K562 (cell line): ENCODE data around the gene FLOT2. TPM values are rescaled to one million over a fixed set of nuclear protein-coding genes. Genes with fewer than 3 reads are reported as not detected.

Experiments used
- BMI1 ChIP-seq: fragments of 150-350 bp; IDR thresholded peaks from 2 replicates; pipeline ENCODE4 v1.6.1; 2014; ENCODE audit warnings: low read length
- CAMTA2 ChIP-seq: fragments of 250-450 bp; sonication (Bioruptor Pico); conservative IDR thresholded peaks from 2 replicates; pipeline ENCODE4 v1.5.1; 2022
- CBFA2T3 ChIP-seq: fragments of 450-650 bp; IDR thresholded peaks from 2 replicates; pipeline ENCODE4 v1.6.1; 2017
- FOXA3 ChIP-seq, 2 experiments: fragments of 450-650 bp in 1 of 2; sonication (generic) in 1 of 2; formaldehyde crosslinking; IDR thresholded peaks in 1 of 2; conservative IDR thresholded peaks in 1 of 2; 2 replicates each; pipeline versions ENCODE4 v1.4.0 to v1.8.0; 2020 to 2022; ENCODE audit warnings: mild to moderate bottlenecking in 2 of 2, missing genetic modification reagents in 1 of 2
- FOXJ3 ChIP-seq: sonication (generic); formaldehyde crosslinking; IDR thresholded peaks from 2 replicates; pipeline ENCODE4 v1.4.0; 2020; ENCODE audit warnings: mild to moderate bottlenecking, missing genetic modification reagents
- FOXK1 ChIP-seq: sonication (generic); formaldehyde crosslinking; IDR thresholded peaks from 2 replicates; pipeline ENCODE4 v1.8.0; 2022; ENCODE audit warnings: missing genetic modification reagents, mild to moderate bottlenecking, borderline replicate concordance
- GATAD2B ChIP-seq: fragments of 450-650 bp; IDR thresholded peaks from 2 replicates; pipeline ENCODE4 v1.6.1; 2017; ENCODE audit warnings: mild to moderate bottlenecking, borderline replicate concordance
- PATZ1 ChIP-seq: fragments of 250-450 bp; sonication (Bioruptor Pico); IDR thresholded peaks from 2 replicates; pipeline ENCODE4 v1.5.0; 2020; ENCODE audit warnings: mild to moderate bottlenecking, borderline replicate concordance
- PCBP1 ChIP-seq: fragments of 200-400 bp; formaldehyde crosslinking; IDR thresholded peaks from 2 replicates; pipeline ENCODE4 v1.6.1; 2018; ENCODE audit warnings: mild to moderate bottlenecking, low read depth, low read length; ENCODE audit not compliant: poor library complexity, severe bottlenecking
- PHF21A ChIP-seq: fragments of 450-650 bp; IDR thresholded peaks from 2 replicates; pipeline ENCODE4 v1.6.1; 2017; ENCODE audit warnings: low read depth, borderline replicate concordance
- PTRF ChIP-seq: fragments of 450-650 bp; IDR thresholded peaks from 2 replicates; pipeline ENCODE4 v1.6.1; 2016; ENCODE audit warnings: mild to moderate bottlenecking, missing genetic modification characterization, missing compliant biosample characterization
- SAFB2 ChIP-seq: fragments of 200-400 bp; formaldehyde crosslinking; IDR thresholded peaks from 2 replicates; pipeline ENCODE4 v1.6.1; 2018; ENCODE audit warnings: borderline replicate concordance, low read length, low read depth, moderate library complexity; ENCODE audit not compliant: severe bottlenecking
- SIX5 ChIP-seq, 2 experiments: IDR thresholded peaks; 2 replicates each; pipeline ENCODE4 v1.6.1; 2011; ENCODE audit warnings: low read length in 2 of 2, borderline replicate concordance in 1 of 2, low read depth in 1 of 2, mild to moderate bottlenecking in 1 of 2, moderate library complexity in 1 of 2; ENCODE audit not compliant: insufficient read depth in 1 of 2
- SRSF7 ChIP-seq: fragments of 200-400 bp; formaldehyde crosslinking; optimal IDR thresholded peaks from 2 replicates; pipeline ENCODE3; 2017; ENCODE audit warnings: mild to moderate bottlenecking, low read depth, low read length
- TBL1XR1 ChIP-seq, 2 experiments: IDR thresholded peaks; 2 replicates each; pipeline ENCODE4 v1.6.1; 2012; ENCODE audit warnings: improper control_type of control experiment in 2 of 2, low read length in 2 of 2, mild to moderate bottlenecking in 1 of 2
- TSC22D4 ChIP-seq: fragments of 450-650 bp; IDR thresholded peaks from 2 replicates; pipeline ENCODE4 v1.6.1; 2016; ENCODE audit warnings: missing genetic modification characterization, missing biosample characterization, control low read depth
- TSHZ1 ChIP-seq: fragments of 250-450 bp; sonication (Bioruptor Pico); IDR thresholded peaks from 2 replicates; pipeline ENCODE4 v1.4.0; 2020; ENCODE audit warnings: mild to moderate bottlenecking, moderate library complexity
- XRCC5 ChIP-seq: fragments of 200-400 bp; formaldehyde crosslinking; IDR thresholded peaks from 2 replicates; pipeline ENCODE4 v1.6.1; 2017; ENCODE audit warnings: low read depth, mild to moderate bottlenecking, low read length
- ZBTB17 ChIP-seq: fragments of 450-650 bp; formaldehyde crosslinking; IDR thresholded peaks from 2 replicates; pipeline ENCODE4 v1.4.0; 2020; ENCODE audit warnings: mild to moderate bottlenecking
- ZNF282 ChIP-seq: sonication (generic); formaldehyde crosslinking; IDR thresholded peaks from 2 replicates; pipeline ENCODE4 v1.8.1; 2023; ENCODE audit warnings: missing genetic modification reagents
- ZNF57 ChIP-seq: fragments of 450-650 bp; formaldehyde crosslinking; IDR thresholded peaks from 2 replicates; pipeline ENCODE4 v1.4.0; 2020; ENCODE audit warnings: mild to moderate bottlenecking, moderate library complexity
- ZNF785 ChIP-seq: fragments of 250-450 bp; sonication (Bioruptor Pico); IDR thresholded peaks from 2 replicates; pipeline ENCODE4 v1.4.0; 2020; ENCODE audit warnings: mild to moderate bottlenecking
- ZZZ3 ChIP-seq: fragments of 450-650 bp; IDR thresholded peaks from 2 replicates; pipeline ENCODE4 v1.6.1; 2016; ENCODE audit warnings: antibody characterized with exemption, mild to moderate bottlenecking, moderate library complexity
- polyA plus RNA-seq, 8 experiments: library from polyadenylated mRNA; depleted of rRNA in 4 of 8; stranded (reverse) in 5 of 8; unstranded in 3 of 8; fragments of >200 nt; fragmentation: Nextera tagmentation in 2 of 8; fragmentation: Illumina TruSeq in 1 of 8; extraction: Ambion mirVana in 2 of 8; extraction: Trizol in 1 of 8; gene quantifications; 2 replicates each; pipeline versions ENCODE4 v1.2.1 to v1.2.3, GENCODE V29; 2011 to 2014; ENCODE audit warnings: inconsistent platforms in 1 of 8, missing spikeins in 1 of 8
- total RNA-seq, 7 experiments: library from RNA; depleted of rRNA in 6 of 7; stranded (reverse); fragments of >200 nt in 6 of 7; fragmentation: Illumina TruSeq in 2 of 7; extraction: Trizol in 2 of 7; gene quantifications; 2 replicates each; pipeline versions ENCODE4 v1.2.1 to v1.2.3, GENCODE V29; 2011 to 2021; ENCODE audit warnings: low replicate concordance in 1 of 7

The FLOT2 gene
- total and polyA plus RNA-seq, 9 of the 15 experiments (the other 6 are each of a cell fraction or from before 2014, with no cell fraction given), result 17.5 to 138 (median 41.7) TPM

GRCh38 chr17:28864991-28865849, 32.3 kb downstream of the FLOT2 start (continued):
- TF ChIP-seq SIX5 (IDR thresholded peaks at IDR 0.05; ENCODE audit: borderline replicate concordance in 1 of 2, insufficient read depth in 1 of 2, low read depth in 1 of 2, low read length in 2 of 2) (no peak), ZNF57 (CRISPR knock-in tag) (no peak), ZNF785 (no peak), SAFB2 (no peak), GATAD2B (peak; percentile 98), TBL1XR1 (IDR thresholded peaks at IDR 0.05; ENCODE audit: low read length in 2 of 2) (peak; percentile 98 to 99), SRSF7 (no peak), PHF21A (peak; percentile 67; the same call in 1 of the 2 replicates), FOXK1 (no peak), FOXJ3 (CRISPR knock-in tag) (no peak), CBFA2T3 (peak; percentile 100), TSC22D4 (no peak), PATZ1 (CRISPR knock-in tag) (no peak), PCBP1 (no peak), ZZZ3 (no peak), ZBTB17 (CRISPR knock-in tag) (peak; percentile 87), ZNF282 (CRISPR knock-in tag) (no peak; the same call in 1 of the 2 replicates), CAMTA2 (CRISPR knock-in tag) (0 out of 2 replicates have a peak, but pooled peaks have one; percentile 34), PTRF (tag) (no peak), XRCC5 (peak; percentile 89; the same call in 1 of the 2 replicates), BMI1 (no peak), TSHZ1 (no peak), FOXA3 (CRISPR knock-in tag; conservative IDR thresholded peaks at IDR 0.05 in 1 of 2, IDR thresholded peaks at IDR 0.05 in 1 of 2) (peak; percentile 48 to 59; a peak in 2 of 4 replicates)
